ENCODE data around the gene WDR55.

DNA sequence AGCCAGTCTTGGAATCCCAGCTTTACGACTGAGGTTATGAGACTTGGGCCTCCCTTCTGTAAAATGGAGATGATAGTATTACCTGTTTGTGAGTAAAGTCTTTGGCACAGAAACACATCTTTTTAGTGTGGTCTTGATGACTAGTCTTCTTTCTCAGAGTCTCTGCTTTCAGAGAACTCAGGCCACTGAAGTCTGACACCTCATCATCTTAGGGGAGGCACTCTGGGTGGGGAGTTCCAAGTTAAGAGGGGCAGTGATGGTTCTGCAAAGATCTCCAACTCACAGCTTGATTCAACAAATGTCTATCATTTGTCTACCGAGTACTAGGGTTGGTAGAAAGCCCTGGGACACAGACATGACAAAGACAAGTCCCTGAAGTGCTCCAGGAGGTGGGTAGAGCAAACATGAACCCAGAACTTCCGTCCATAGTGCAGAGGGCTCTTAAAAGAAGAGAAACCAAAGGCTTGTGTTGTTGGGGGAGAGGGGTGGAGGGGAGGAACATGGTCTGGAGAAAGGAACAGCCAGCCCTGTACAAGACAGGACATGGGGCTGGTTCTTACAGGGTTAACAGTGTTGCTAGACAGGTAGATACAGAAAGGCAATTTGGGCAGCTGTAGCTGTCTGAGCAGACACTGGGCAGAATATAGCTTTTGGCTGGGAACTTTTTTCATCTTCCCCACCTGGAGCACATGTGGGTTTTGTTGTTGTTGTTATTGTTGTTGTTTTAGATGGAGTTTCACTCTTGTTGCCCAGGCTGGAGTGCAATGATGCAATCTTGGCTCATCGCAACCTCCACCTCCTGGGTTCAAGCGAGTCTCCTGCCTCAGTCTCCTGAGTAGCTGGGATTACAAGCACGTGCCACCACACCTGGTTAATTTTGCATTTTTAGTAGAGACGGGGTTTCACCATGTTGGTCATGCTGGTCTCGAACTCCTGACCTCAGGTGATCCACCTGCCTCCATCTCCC lies 29.1 kb upstream of the WDR55 start:
- TF ChIP-seq CTCF (IDR thresholded peaks at IDR 0.05) (no peak), POLR2A (IDR thresholded peaks at IDR 0.05) (no peak)
